ENCODE data around the gene MCFD2.

GRCh38 chr2:46877619-46878113 lies 37.9 kb downstream of the MCFD2 start:
- no peak for TF ChIP-seq CTCF (optimal IDR thresholded peaks at IDR 0.05 in 1 of 3, IDR thresholded peaks at IDR 0.05 in 1 of 3, conservative IDR thresholded peaks at IDR 0.05 in 1 of 3; ENCODE audit: extremely low read depth in 1 of 3, insufficient read depth in 2 of 3, low read length in 3 of 3)
- no peak for TF ChIP-seq EZH2 (IDR thresholded peaks at IDR 0.05; ENCODE audit: low read length)
